CD14-positive monocyte (primary cell): ENCODE measurements around the gene CWC22. TPM values are rescaled to one million over a fixed set of nuclear protein-coding genes. Genes with fewer than 3 reads are reported as not detected.

Source experiments
- DNase-seq, 3 donors: peaks; one replicate each; pipeline ENCODE4 v3.0.0-alpha.2; 2011 to 2022
- H2AFZ ChIP-seq: 2 replicates; pipeline ENCODE4 v1.6.0; 2012; ENCODE audit warnings: mild to moderate bottlenecking, low read depth, low read length, inconsistent platforms; ENCODE audit not compliant: insufficient read depth, poor library complexity, severe bottlenecking
- H3K27ac ChIP-seq, 2 donors: 1 replicate in 1 of 2; 2 replicates in 1 of 2; pipeline ENCODE4 v1.5.1; 2012 to 2013; ENCODE audit warnings: low read length in 2 of 2, control low read depth in 1 of 2, inconsistent platforms in 1 of 2, low read depth in 1 of 2, mild to moderate bottlenecking in 1 of 2
- H3K27me3 ChIP-seq, 2 donors: one replicate each; pipeline versions ENCODE4 v1.6.0 to v1.6.1; 2011 to 2013; ENCODE audit warnings: low read length in 2 of 2; ENCODE audit not compliant: control insufficient read depth in 2 of 2, insufficient read depth in 2 of 2
- H3K36me3 ChIP-seq, 2 donors: replicated peaks in 1 of 2; 1 replicate in 1 of 2; 2 replicates in 1 of 2; pipeline versions ENCODE4 v1.5.1 to v1.6.1; 2012 to 2013; ENCODE audit warnings: low read length in 2 of 2, control low read depth in 1 of 2, inconsistent platforms in 1 of 2, mild to moderate bottlenecking in 1 of 2; ENCODE audit not compliant: insufficient read depth in 2 of 2, control insufficient read depth in 1 of 2
- H3K4me1 ChIP-seq, 2 donors: 1 replicate in 1 of 2; 2 replicates in 1 of 2; pipeline versions ENCODE4 v1.5.1 to v1.6.1; 2012 to 2013; ENCODE audit warnings: low read length in 2 of 2, control low read depth in 1 of 2, inconsistent platforms in 1 of 2, mild to moderate bottlenecking in 1 of 2, moderate library complexity in 1 of 2; ENCODE audit not compliant: insufficient read depth in 2 of 2, control insufficient read depth in 1 of 2
- H3K4me2 ChIP-seq: replicated peaks from 2 replicates; pipeline ENCODE3; 2012; ENCODE audit warnings: low read length, moderate library complexity, mild to moderate bottlenecking; ENCODE audit not compliant: poor library complexity, severe bottlenecking; ENCODE audit errors: extremely low read depth
- H3K4me3 ChIP-seq, 3 experiments: fragments of 200-600 bp in 1 of 3; sonication (generic) in 1 of 3; replicated peaks in 1 of 3; 1 replicate in 2 of 3; 2 replicates in 1 of 3; pipeline ENCODE4 v1.5.1; 2011 to 2013; ENCODE audit warnings: low read length in 3 of 3, mild to moderate bottlenecking in 3 of 3, control low read depth in 2 of 3, low read depth in 2 of 3, inconsistent platforms in 1 of 3, moderate library complexity in 1 of 3
- H3K79me2 ChIP-seq: 2 replicates; pipeline ENCODE4 v1.6.0; 2012; ENCODE audit warnings: mild to moderate bottlenecking, control low read depth, inconsistent platforms, low read length, moderate library complexity; ENCODE audit not compliant: insufficient read depth
- H3K9ac ChIP-seq: 2 replicates; pipeline ENCODE4 v1.6.0; 2017; ENCODE audit warnings: low read length, mild to moderate bottlenecking; ENCODE audit not compliant: insufficient read depth, poor library complexity, severe bottlenecking
- H3K9me3 ChIP-seq, 2 donors: replicated peaks in 1 of 2; 1 replicate in 1 of 2; 2 replicates in 1 of 2; pipeline versions ENCODE4 v1.5.1 to v1.6.1; 2012 to 2013; ENCODE audit warnings: low read length in 2 of 2, control low read depth in 1 of 2; ENCODE audit not compliant: control insufficient read depth in 1 of 2, insufficient read depth in 1 of 2
- H4K20me1 ChIP-seq: 2 replicates; pipeline ENCODE4 v1.6.0; 2012; ENCODE audit warnings: mild to moderate bottlenecking, low read length, control low read depth, moderate library complexity; ENCODE audit not compliant: insufficient read depth
- H3K27ac Mint-ChIP-seq, 7 donors: one replicate each; pipeline ENCODE4 v1.8.0; 2020; ENCODE audit warnings: mild to moderate bottlenecking in 7 of 7, mixed read lengths in 7 of 7, moderate library complexity in 6 of 7, inconsistent platforms in 2 of 7
- H3K27me3 Mint-ChIP-seq, 3 donors: one replicate each; pipeline ENCODE4 v1.8.0; 2021 to 2022; ENCODE audit warnings: low read depth in 3 of 3, mild to moderate bottlenecking in 3 of 3, mixed read lengths in 3 of 3, moderate library complexity in 3 of 3, inconsistent platforms in 1 of 3
- H3K36me3 Mint-ChIP-seq, 2 donors: one replicate each; pipeline ENCODE4 v1.8.0; 2020; ENCODE audit warnings: mixed read lengths in 2 of 2, inconsistent platforms in 1 of 2, mild to moderate bottlenecking in 1 of 2
- H3K4me1 Mint-ChIP-seq: one replicate; pipeline ENCODE4 v1.8.0; 2020; ENCODE audit warnings: mild to moderate bottlenecking, mixed read lengths
- H3K4me3 Mint-ChIP-seq, 2 donors: one replicate each; pipeline ENCODE4 v1.8.0; 2020; ENCODE audit warnings: mild to moderate bottlenecking in 2 of 2, mixed read lengths in 2 of 2, moderate library complexity in 1 of 2
- H3K9me3 Mint-ChIP-seq, 7 donors: one replicate each; pipeline ENCODE4 v1.8.0; 2020 to 2022; ENCODE audit warnings: mixed read lengths in 7 of 7, mild to moderate bottlenecking in 6 of 7, moderate library complexity in 6 of 7, inconsistent platforms in 2 of 7
- WGBS: methylation state at CpG from one replicate; pipeline ENCODE4 v1.1.5; 2013; ENCODE audit warnings: missing lambda C conversion rate; ENCODE audit not compliant: insufficient coverage; 5-methylcytosine and 5-hydroxymethylcytosine counted together
- intact Hi-C, 2 donors: fragments of 100-400 bp; cut with micrococcal nuclease; formaldehyde crosslinking; loops; one replicate each; pipeline versions ENCODE4 v1.15.0 to v1.15.1; 2023
- polyA plus RNA-seq, 3 donors: library from polyadenylated mRNA; depleted of rRNA in 1 of 3; unstranded in 2 of 3; stranded (reverse) in 1 of 3; fragments of 300-500 nt in 2 of 3; fragments of >200 nt in 1 of 3; fragmentation: Illumina TruSeq in 2 of 3; gene quantifications; 1 replicate in 2 of 3; 2 replicates in 1 of 3; pipeline ENCODE4 v1.2.3, GENCODE V29; 2012 to 2021
- TF ChIP-seq, protein P1 (sequence below): fragments of 200-600 bp; IDR thresholded peaks from one replicate; pipeline ENCODE4 v1.8.0; 2022; ENCODE audit warnings: antibody characterized with exemption, mild to moderate bottlenecking

Gene CWC22
- polyA plus RNA-seq, 3 donors: 4.4 to 14.9 (median 9.5) TPM

DNA sequence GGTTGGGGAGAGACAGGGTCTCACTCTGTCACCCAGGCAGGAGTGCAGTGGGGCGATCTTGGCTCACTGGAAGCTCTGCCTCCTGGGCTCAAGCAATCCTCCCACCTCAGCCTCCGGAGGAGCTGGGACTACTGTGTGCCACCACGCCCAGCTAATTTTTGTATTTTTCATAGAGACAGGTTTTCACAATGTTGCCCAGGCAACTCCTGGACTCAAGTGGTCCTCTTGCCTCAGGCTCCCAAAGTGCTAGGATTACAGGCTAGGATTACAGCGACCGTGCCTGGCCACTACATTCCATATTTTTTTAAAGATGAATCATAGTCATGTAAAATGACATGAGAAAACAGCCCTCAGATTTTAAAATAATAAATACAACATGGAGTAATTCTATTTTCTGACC is 32.3 kb downstream of the CWC22 start:
- Histone ChIP-seq H3K4me2 (no peak overlapping the region), H4K20me1 (no peaks in the 10 kb centered on the region), H3K4me1 (no peaks in the 10 kb centered on the region), H3K36me3 (peaks cover 73 to 100% of the 10 kb centered on the region in 2 donors), H3K79me2 (no peaks in the 10 kb centered on the region), H3K9me3 (no peaks in the 10 kb centered on the region), H3K27me3 (no peaks in the 10 kb centered on the region), H3K27ac (no peak overlapping the region), H3K9ac (no peak overlapping the region), H2AFZ (no peak overlapping the region), H3K4me3 (no peak overlapping the region)
- H3K36me3 Mint-ChIP-seq: peaks cover 59 to 71% of the 10 kb centered on the region in 2 donors
- no peak for DNase-seq
- whole genome bisulfite sequencing: 100% methylated on average over 2 of the region's 5 CpGs
- no peaks in the 10 kb centered on the region for H3K9me3 Mint-ChIP-seq
- TF ChIP-seq, protein P1, sequence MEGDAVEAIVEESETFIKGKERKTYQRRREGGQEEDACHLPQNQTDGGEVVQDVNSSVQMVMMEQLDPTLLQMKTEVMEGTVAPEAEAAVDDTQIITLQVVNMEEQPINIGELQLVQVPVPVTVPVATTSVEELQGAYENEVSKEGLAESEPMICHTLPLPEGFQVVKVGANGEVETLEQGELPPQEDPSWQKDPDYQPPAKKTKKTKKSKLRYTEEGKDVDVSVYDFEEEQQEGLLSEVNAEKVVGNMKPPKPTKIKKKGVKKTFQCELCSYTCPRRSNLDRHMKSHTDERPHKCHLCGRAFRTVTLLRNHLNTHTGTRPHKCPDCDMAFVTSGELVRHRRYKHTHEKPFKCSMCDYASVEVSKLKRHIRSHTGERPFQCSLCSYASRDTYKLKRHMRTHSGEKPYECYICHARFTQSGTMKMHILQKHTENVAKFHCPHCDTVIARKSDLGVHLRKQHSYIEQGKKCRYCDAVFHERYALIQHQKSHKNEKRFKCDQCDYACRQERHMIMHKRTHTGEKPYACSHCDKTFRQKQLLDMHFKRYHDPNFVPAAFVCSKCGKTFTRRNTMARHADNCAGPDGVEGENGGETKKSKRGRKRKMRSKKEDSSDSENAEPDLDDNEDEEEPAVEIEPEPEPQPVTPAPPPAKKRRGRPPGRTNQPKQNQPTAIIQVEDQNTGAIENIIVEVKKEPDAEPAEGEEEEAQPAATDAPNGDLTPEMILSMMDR: no peak
- no peak overlapping the region for H3K4me3 Mint-ChIP-seq
- intact Hi-C loops: no loop called here
- H3K27me3 Mint-ChIP-seq: no peaks in the 10 kb centered on the region
- no peak overlapping the region for H3K27ac Mint-ChIP-seq
- no peaks in the 10 kb centered on the region for H3K4me1 Mint-ChIP-seq

DNA sequence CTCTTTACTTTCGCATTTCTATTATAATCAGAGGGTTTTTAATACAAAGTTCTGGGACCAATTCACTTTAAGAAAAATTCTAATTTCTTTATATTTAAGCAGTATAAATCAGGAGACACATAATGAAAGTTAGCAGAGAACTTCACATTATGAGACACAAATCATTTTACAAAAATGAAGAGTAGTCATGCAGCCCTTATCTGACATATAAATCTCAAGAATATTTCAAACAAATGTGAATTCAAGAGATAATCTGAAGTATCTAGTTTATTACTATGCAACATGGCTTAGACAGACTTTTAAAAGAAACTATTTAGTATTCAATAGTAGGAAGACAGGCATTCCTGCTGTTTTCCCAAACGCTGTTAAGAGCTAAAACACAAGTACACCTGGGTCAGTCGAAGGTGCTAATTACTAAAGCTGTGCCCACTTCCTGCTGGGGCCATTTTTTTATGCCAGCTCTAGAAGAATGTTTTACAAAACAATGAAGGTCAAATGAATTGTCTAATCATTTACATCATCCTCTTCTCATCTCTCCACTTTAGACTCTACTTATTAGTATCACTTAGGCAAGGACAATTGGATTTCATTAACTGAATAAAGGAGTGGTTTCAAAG is 40.2 kb downstream of the CWC22 start:
- no peak overlapping the region for H3K9ac ChIP-seq
- no peaks in the 10 kb centered on the region for H3K27me3 ChIP-seq
- peaks cover 59 to 72% of the 10 kb centered on the region in 2 donors for H3K36me3 Mint-ChIP-seq
- H3K9me3 Mint-ChIP-seq: no peaks in the 10 kb centered on the region
- no peak overlapping the region for H3K4me2 ChIP-seq
- no CpG with 5 or more reads among the region's 3 CpGs for WGBS
- no peaks in the 10 kb centered on the region for H3K4me1 ChIP-seq
- no peak overlapping the region for H2AFZ ChIP-seq
- DNase-seq: no peak
- no peak overlapping the region for H3K27ac Mint-ChIP-seq
- H3K4me1 Mint-ChIP-seq: no peaks in the 10 kb centered on the region
- no peak overlapping the region for H3K4me3 ChIP-seq
- no peaks in the 10 kb centered on the region for H3K9me3 ChIP-seq
- no peaks in the 10 kb centered on the region for H4K20me1 ChIP-seq
- H3K27me3 Mint-ChIP-seq: no peaks in the 10 kb centered on the region
- intact Hi-C loops: no loop called here
- H3K4me3 Mint-ChIP-seq: no peak overlapping the region
- no peaks in the 10 kb centered on the region for H3K79me2 ChIP-seq
- H3K27ac ChIP-seq: no peak overlapping the region
- peaks cover 87 to 92% of the 10 kb centered on the region in 2 donors for H3K36me3 ChIP-seq
- TF ChIP-seq, protein P1: no peak
